ENCODE results near the gene SMCO1. TPM values are rescaled to one million over a fixed set of nuclear protein-coding genes. Genes with fewer than 3 reads are reported as not detected.

The SMCO1 gene
- total and polyA plus RNA-seq, 2 donors from 2014 or later, result not detected

DNA sequence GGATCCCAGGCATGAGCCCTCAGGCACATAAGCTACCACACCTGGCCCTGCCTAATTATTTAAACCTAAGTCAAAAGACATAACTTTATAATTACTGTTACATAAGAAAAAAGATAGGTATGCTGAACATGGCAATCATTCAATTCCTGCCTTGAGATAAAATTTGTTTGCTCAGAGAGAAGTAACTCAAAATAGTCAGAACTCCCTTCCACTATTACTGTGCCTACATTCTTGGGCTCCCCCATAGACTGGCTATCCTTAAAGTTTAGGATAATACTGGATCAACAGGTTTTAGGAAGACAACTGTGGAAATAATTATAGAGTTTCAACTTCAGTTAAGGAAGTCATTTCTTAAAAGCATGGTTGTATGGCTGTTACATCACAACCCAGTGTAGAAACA is 43.3 kb upstream of the SMCO1 start:
- intact Hi-C loops (cut with DNase I), result no loop called here
- Histone ChIP-seq H3K36me3 (ENCODE audit: control insufficient read depth in 2 of 3, insufficient read depth in 3 of 3, low read length in 3 of 3) (peaks cover 0 to 6% (median 0%) of the 10 kb centered on the region in 3 donors), H3K4me1 (ENCODE audit: control insufficient read depth in 2 of 3, insufficient read depth in 2 of 3, low read depth in 1 of 3, low read length in 3 of 3) (no peaks in the 10 kb centered on the region), H3K27me3 (ENCODE audit: control insufficient read depth, insufficient read depth, low read length) (no peaks in the 10 kb centered on the region), H3K4me3 (ENCODE audit: low read length in 3 of 3) (no peak overlapping the region), H3K9me3 (ENCODE audit: control insufficient read depth in 2 of 3, insufficient read depth in 1 of 3, low read length in 3 of 3) (no peaks in the 10 kb centered on the region), H3K9ac (ENCODE audit: low read length in 3 of 3) (no peak overlapping the region), H3K27ac (ENCODE audit: low read depth in 2 of 2, low read length in 2 of 2) (no peak overlapping the region)
- TF ChIP-seq, protein P1, sequence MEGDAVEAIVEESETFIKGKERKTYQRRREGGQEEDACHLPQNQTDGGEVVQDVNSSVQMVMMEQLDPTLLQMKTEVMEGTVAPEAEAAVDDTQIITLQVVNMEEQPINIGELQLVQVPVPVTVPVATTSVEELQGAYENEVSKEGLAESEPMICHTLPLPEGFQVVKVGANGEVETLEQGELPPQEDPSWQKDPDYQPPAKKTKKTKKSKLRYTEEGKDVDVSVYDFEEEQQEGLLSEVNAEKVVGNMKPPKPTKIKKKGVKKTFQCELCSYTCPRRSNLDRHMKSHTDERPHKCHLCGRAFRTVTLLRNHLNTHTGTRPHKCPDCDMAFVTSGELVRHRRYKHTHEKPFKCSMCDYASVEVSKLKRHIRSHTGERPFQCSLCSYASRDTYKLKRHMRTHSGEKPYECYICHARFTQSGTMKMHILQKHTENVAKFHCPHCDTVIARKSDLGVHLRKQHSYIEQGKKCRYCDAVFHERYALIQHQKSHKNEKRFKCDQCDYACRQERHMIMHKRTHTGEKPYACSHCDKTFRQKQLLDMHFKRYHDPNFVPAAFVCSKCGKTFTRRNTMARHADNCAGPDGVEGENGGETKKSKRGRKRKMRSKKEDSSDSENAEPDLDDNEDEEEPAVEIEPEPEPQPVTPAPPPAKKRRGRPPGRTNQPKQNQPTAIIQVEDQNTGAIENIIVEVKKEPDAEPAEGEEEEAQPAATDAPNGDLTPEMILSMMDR (IDR thresholded peaks at IDR 0.05; ENCODE audit: borderline replicate concordance, extremely low read depth, insufficient read depth), result no peak
- FAIRE-seq, result no peak
- DNase-seq, result no peak

DNA sequence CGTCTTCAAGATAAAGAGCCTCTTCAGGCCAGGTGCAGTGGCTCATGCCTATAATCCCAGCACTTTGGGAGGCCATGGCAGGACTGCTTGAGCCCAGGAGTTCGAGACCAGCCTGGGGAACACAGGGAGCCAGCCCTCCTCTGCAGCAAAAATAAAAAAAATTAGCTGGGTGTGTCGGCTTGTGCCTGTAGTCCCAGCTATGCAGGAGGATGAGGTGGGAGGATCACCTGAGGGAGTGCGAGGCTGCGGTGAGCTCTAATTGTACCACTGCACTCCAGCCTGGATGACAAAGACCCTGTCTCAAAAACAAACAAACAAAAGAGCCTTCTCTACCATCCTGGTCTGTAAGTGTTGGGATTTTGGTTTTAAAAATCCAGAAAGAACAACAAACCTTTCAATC is 42.1 kb upstream of the SMCO1 start:
- no peak overlapping the region for H3K9ac ChIP-seq (ENCODE audit: low read length in 3 of 3)
- DNase-seq (no peak), FAIRE-seq (no peak)
- no peaks in the 10 kb centered on the region for H3K4me1 ChIP-seq (ENCODE audit: control insufficient read depth in 2 of 3, insufficient read depth in 2 of 3, low read depth in 1 of 3, low read length in 3 of 3)
- TF ChIP-seq, protein P1 (IDR thresholded peaks at IDR 0.05; ENCODE audit: borderline replicate concordance, extremely low read depth, insufficient read depth), result no peak
- H3K27ac ChIP-seq (ENCODE audit: low read depth in 2 of 2, low read length in 2 of 2), result no peak overlapping the region
- no peaks in the 10 kb centered on the region for H3K27me3 ChIP-seq (ENCODE audit: control insufficient read depth, insufficient read depth, low read length)
- H3K4me3 ChIP-seq (ENCODE audit: low read length in 3 of 3), result no peak overlapping the region
- intact Hi-C loops (cut with DNase I), result no loop called here
- no peaks in the 10 kb centered on the region for H3K9me3 ChIP-seq (ENCODE audit: control insufficient read depth in 2 of 3, insufficient read depth in 1 of 3, low read length in 3 of 3)
- H3K36me3 ChIP-seq (ENCODE audit: control insufficient read depth in 2 of 3, insufficient read depth in 3 of 3, low read length in 3 of 3), result peaks cover 0 to 6% (median 0%) of the 10 kb centered on the region in 3 donors

DNA sequence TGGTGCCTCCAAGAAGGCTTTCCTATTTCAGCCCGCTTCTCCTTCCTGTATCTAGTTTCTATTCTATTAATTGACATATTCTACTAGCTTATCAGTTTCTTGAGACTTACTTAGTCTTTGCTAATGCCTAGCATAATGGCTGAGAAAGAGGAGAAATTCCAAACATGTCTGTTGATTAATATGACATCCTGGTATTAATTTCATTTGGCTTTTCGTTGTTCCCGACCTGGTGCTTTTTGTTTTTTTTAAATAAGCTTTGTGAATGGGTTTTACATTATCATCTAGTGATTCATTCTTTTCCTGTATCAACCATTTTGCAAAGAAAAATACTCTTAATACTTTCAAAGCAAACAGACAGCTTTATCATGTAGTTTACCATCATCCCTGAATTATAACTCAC is 40.1 kb upstream of the SMCO1 start:
- H3K9ac ChIP-seq (ENCODE audit: low read length in 3 of 3), result no peak overlapping the region
- intact Hi-C loops (cut with DNase I), result no loop called here
- no peak for DNase-seq
- no peaks in the 10 kb centered on the region for H3K4me1 ChIP-seq (ENCODE audit: control insufficient read depth in 2 of 3, insufficient read depth in 2 of 3, low read depth in 1 of 3, low read length in 3 of 3)
- H3K27ac ChIP-seq (ENCODE audit: low read depth in 2 of 2, low read length in 2 of 2), result no peak overlapping the region
- H3K4me3 ChIP-seq (ENCODE audit: low read length in 3 of 3), result no peak overlapping the region
- H3K27me3 ChIP-seq (ENCODE audit: control insufficient read depth, insufficient read depth, low read length), result no peaks in the 10 kb centered on the region
- H3K36me3 ChIP-seq (ENCODE audit: control insufficient read depth in 2 of 3, insufficient read depth in 3 of 3, low read length in 3 of 3), result peaks cover 0 to 3% (median 0%) of the 10 kb centered on the region in 3 donors
- FAIRE-seq, result no peak
- TF ChIP-seq, protein P1 (IDR thresholded peaks at IDR 0.05; ENCODE audit: borderline replicate concordance, extremely low read depth, insufficient read depth), result no peak
- H3K9me3 ChIP-seq (ENCODE audit: control insufficient read depth in 2 of 3, insufficient read depth in 1 of 3, low read length in 3 of 3), result no peaks in the 10 kb centered on the region

DNA sequence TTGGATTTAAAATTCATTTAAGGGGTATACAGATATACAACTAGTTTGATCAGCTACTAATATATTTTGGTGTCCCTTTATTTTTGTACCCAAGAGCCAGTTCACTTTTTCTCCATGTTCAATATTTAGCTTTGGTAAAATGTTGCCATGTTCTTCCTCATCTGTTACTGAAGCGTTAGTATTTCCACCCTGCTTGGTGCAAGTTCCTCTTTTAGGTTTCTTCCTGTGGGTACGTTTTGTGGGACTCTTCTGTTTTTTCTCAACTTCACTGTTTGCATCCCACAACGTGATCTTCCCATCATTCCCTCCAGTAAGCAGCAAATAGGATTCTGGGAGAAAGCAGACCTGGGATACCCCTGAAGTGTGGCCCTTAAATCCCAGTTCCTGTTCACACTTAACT is 39.1 kb upstream of the SMCO1 start:
- no peak overlapping the region for H3K4me3 ChIP-seq (ENCODE audit: low read length in 3 of 3)
- TF ChIP-seq, protein P1 (IDR thresholded peaks at IDR 0.05; ENCODE audit: borderline replicate concordance, extremely low read depth, insufficient read depth), result no peak
- no peaks in the 10 kb centered on the region for H3K27me3 ChIP-seq (ENCODE audit: control insufficient read depth, insufficient read depth, low read length)
- DNase-seq, result no peak
- no peaks in the 10 kb centered on the region for H3K4me1 ChIP-seq (ENCODE audit: control insufficient read depth in 2 of 3, insufficient read depth in 2 of 3, low read depth in 1 of 3, low read length in 3 of 3)
- no peak overlapping the region for H3K27ac ChIP-seq (ENCODE audit: low read depth in 2 of 2, low read length in 2 of 2)
- no peak for FAIRE-seq
- peaks cover 0 to 2% (median 0%) of the 10 kb centered on the region in 3 donors for H3K36me3 ChIP-seq (ENCODE audit: control insufficient read depth in 2 of 3, insufficient read depth in 3 of 3, low read length in 3 of 3)
- intact Hi-C loops (cut with DNase I), result no loop called here
- no peaks in the 10 kb centered on the region for H3K9me3 ChIP-seq (ENCODE audit: control insufficient read depth in 2 of 3, insufficient read depth in 1 of 3, low read length in 3 of 3)
- no peak overlapping the region for H3K9ac ChIP-seq (ENCODE audit: low read length in 3 of 3)
